NCI-H774 (cell line): ENCODE results near the gene SNX33.
"Not testable (repeated sequence)": the region's sequence is repeated elsewhere in the genome, so short reads cannot be mapped to it uniquely, and the experiment has no call there.

Experiments used
- DNase-seq: peaks from one replicate; lab custom pipeline; 2025; lab: John Stamatoyannopoulos, UW

Gene SNX33, protein sequence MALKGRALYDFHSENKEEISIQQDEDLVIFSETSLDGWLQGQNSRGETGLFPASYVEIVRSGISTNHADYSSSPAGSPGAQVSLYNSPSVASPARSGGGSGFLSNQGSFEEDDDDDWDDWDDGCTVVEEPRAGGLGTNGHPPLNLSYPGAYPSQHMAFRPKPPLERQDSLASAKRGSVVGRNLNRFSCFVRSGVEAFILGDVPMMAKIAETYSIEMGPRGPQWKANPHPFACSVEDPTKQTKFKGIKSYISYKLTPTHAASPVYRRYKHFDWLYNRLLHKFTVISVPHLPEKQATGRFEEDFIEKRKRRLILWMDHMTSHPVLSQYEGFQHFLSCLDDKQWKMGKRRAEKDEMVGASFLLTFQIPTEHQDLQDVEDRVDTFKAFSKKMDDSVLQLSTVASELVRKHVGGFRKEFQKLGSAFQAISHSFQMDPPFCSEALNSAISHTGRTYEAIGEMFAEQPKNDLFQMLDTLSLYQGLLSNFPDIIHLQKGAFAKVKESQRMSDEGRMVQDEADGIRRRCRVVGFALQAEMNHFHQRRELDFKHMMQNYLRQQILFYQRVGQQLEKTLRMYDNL

DNA sequence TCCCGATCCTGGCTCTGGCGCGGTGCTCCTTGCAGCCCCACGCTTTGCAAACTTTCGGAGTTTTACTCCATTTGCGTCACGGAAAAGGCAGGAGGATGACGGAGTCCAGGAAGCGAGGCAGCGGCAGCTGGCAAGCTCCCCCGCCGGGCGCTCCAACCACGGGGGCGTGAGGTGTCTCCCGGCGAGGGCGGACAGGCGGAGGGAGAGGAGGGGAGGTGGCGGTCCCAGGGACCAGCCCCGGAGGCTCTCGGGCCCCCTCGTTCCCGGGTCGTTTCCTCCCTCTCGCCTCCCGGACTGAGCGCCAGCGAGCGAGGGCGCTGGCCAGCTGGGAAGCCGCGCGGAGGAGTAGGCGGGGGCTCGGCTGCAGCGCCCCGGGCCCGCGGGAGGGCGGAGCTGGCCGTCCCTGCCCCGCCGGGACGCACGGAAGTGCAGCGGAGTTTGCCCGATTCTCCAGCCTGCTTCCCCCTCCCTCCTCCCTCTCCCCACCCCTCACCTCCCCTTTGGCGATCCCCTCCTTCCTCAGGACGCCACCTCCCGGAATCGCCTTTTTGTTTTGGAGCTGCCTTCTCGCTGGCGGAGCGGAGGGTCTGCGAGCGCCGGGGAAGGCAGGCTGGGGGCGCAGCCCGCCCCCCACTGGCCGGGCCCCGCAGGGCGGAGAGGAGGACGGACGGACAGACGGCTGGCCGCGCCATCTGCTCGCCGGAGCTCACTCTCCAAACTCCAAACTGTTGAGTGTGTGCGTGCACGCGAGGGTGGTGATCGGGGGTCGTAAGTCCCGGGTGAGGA lies at the start of gene SNX33:
SNX33 (plus strand) TSS at position 543 of the 786 bp plus-strand sequence. CDS start 1,191 bp downstream, outside the sequence.
- DNase-seq, result peak; percentile 47

DNA sequence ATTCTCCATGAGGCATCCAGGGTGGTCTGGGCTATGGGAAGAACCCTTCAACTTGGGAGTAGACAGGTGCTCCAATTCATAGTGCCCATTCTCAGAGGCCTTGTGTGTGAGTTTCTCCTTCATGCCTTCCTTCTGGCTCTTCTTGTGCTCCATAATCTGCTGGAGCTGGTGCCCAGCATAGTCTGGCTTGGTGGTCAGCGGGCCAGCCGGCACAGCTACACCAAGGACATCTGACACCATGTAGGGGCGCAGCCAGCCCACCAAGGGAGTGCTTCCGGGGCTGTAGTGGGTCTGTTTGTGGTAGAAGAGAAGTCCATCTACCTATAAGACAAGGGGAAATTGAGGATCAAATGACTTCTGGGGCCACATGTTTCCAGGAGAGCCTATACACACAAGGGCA lies 49.4 kb upstream of the SNX33 start:
- no peak for DNase-seq

DNA sequence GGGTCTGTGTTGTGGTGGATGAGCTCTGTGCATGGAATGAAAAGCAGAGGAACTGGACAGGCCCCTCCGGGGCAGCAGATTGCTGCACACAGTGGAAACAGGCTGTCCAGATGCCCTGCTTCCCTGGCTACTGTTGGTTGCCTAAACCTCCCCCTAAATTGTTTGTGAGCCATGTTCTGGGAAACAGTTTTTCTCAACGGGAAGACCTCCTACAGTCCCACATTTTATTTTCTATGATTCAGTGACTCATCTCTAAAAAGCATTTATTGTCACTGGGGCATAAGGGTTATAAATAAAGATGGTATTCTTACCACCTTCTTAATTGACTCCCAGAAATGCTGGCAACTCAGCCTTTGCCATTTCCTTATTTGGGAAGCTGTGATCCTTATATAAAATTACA lies 48.3 kb upstream of the SNX33 start:
- no peak for DNase-seq

DNA sequence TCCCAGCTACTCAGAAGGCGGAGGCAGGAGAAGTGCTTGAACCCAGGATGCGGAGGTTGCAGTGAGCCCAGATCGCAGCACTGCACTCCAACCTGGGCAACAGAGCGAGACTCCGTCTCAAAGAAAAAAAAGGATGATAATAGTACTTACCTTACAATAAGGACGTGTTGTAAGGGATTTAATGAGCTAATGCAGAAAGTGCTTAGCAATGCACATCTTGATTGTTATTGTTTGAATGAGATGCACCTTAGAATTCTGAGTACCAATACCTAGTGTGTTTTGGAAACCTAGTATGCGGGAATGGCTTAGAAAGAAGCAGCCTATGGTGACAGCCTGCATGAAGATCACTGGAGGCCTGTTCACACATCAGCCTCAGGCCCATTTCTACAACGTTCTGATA lies 41.7 kb upstream of the SNX33 start:
- DNase-seq, result no peak

DNA sequence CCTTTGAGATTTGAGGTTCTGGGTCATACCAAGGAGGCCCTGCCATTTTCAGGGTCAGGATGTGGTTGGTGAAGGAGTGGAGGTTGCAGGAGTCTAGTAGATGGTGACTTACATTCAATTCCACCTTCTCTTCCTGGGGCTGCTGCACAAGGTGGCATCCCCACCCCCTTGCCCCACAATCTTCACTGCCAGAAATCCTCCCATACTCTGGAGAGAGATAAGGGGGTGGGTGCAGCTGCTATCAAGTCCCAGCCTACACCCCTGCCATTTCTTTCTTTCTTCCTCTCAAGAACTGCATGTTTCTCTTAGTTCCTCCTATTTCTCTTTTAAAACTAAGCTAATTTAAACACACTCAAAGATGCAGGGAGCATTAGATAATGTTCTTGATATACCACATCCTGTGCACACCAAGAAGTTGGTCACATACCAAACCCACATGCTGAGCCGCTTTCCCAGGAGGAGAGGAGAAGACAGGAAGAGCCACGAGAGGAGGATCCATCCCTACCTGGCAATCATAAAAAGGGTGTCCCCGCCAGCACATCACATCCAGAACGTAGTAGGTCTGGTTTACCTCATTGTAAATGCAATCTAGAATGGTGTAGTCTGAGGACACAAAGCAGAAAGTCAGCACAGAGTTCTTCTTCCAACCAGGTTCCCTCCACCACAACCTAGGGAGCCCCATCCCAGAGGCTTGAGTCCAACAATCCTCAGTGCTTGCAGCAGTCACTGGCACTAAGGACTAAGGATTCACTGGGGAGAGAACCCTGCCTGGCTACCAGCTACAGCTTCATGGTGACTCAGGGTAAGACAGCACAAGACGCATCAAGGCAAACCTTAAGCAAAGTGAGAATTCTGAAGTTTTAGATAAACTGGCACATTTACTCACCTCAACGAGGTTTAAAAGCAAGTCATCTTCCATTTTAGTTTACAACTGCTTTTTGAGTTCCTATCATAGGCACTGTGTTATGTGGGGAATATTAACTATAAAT lies 40.7 kb upstream of the SNX33 start:
- DNase-seq, result no peak

DNA sequence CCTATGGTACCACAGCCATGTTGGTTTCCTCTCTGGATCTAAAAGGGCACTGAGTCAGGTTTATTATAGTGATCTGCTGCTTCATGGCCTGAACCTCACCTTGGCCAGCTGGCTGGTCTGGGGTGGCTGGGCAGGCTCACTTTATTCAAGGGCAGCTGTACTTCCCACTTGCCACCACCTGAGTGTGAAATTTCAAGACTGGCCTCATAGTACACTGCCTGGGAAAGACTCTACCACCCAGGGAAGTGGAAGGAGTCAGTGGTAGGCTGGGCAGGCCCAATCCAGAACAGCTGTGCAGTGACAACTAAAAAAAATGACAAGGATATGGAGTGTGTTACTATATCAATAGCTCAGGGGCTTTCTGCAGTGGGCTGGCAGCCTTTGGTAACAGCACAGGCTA lies 30.9 kb upstream of the SNX33 start:
- no peak for DNase-seq

DNA sequence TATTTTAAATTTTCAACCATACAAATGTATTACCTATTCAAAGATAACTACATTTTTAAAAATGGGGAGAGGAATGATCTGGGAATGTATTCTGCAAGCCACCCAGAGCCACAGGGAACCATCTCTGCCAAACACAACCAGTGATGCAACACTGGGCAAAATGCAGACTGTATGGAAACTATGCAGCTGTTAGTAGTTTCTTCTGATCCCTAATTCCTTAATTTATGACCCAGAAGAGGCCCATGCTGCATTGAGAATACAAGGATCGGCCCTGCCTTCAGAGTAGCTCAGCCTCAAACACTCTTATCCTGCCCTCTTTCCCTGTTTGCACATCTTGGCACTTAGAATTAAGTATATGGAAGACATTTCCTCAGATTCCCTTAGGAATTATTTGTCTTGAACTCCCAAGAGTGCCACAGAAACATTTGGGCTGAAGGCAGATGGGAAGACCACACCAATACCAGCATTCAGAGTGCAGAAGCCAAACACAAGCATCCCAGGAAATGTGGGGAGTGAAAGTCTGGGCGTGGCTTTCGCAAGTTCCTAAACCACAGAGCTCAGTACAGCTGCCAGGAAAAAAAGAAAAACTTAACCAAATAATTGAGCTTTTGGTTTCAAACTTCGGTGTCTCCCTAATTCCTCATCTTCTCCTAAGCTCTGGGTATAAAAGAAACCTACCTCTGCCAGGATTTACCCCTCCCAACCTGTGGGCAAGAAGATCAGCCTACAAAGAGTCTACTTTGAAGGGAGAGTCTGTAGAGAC lies 27.5 kb upstream of the SNX33 start:
- no peak for DNase-seq

DNA sequence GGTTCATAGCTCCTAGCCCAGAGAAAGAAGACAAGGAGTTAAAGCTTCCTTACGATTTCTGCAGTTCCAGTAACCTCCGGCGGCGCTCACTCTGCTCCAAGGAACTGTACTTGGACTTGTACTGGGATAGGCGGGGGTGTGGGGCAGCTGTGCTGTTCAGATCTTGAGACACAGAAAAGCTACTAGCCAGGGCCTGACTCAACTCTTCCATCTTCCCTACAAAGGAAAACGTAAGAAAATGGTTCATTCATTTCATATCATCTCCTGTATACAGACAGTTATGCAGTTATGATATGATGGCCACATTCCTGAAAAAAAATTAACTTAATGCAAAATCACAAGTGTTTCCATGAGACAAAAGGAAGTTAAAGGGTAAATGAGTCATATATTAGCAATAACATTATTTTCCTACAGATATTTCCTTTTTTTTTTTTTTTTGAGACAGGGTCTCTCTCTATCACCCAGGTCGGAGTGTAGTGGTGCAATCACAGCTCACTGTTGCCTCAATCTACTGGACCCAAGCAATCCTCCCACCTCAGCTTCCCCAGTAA lies 26.8 kb upstream of the SNX33 start:
- DNase-seq, result no peak

DNA sequence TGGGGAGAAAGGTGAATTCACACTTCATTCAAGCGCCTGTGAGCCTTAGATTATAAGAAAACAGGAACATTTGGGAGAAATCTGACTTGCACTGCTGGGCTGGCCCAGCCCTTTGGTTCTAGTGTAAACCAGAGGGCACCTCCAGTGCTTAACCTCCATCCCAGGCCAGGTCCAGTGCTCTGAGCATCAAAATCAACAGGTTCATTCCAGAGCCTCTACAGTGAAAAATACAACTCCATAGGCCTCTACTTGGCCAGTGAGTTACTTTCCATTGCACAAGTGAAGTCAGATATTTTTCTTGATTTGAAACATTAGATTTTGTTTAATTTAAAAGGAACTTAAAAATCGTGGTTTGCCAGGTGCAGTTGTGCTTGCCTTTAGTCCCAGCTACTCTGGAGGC lies 25.2 kb upstream of the SNX33 start:
- DNase-seq, result no peak

DNA sequence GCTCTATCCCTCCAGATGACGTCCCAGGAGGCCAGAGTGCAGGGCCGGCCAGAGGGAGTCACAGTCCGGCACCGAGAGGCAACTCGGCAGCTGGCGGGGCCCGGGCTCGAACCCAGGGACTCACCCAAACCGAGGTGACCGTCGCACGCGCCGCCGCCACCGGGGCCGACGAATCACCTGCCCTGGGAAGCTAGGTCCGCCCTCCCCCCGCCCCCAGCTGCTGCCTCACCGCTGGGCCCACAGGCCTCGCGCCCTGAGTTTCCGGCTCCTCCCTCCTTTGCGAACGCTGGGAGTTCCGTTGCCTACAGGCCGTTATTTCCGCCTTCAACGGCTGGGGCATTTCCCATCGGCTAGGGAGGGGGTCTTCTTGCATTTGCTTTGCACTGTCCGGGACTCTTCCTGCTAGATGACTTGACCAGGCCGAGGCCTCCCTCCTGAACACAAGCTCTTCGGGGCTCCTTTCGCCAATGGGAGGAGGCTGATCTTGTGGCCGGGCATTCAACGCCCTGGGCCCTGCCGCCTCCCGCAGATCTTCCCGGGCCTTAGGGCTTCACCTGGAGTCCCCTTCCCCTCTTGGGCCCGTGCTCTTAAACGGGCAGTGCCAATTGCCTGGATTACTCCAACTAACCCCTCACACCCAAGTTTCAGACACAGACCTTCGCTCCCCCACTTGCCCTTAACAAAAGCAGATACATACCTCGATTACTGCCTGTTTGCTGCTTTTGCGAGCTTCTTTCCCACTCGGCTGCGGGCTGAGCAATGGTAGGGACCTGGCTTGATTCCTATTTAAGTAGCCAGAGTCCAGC lies 22.0 kb upstream of the SNX33 start, which contains the start of gene SNUPN:
SNUPN (minus strand) TSS at position 184 of the 806 bp plus-strand sequence. CDS start 4,674 bp downstream, outside the sequence.
- DNase-seq, result peak; percentile 90

DNA sequence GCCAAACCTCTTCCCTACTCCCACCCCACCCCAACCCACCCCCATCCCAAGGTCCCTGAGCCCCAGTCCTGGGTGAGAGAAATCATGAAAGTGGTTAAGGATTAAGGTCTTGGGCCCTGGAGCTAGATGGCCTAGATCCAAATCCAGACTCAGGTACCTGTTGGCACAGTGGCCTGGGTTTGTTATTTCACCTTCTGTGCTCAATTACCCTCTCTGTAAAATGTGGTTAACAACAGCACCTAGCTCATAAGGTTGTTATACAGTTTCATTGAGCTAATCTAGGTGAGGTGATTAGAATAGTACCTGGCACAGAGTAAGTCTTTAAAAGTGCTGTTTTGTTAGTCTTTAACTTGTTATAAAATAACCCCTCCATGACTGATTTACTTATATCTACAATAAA lies 15.8 kb upstream of the SNX33 start:
- DNase-seq, result no peak

DNA sequence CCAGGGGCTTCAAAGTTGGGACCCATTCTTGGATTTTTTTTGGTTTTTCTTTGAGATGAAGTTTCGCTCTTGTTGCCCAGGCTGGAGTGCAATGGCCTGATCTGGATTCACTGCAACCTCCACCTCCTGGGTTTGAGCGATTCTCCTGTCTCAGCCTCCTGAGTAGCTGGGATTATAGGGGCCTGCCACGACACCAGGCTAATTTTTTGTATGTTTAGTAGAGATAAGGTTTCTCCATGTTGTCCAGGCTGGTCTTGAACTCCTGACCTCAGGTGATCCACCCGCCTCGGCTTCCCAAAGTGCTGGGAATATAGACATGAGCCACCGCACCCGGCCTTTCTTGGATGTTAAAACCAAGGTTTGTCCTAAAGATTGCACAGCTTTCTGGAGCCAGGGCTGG lies 13.8 kb upstream of the SNX33 start:
- DNase-seq, result not testable (repeated sequence)

DNA sequence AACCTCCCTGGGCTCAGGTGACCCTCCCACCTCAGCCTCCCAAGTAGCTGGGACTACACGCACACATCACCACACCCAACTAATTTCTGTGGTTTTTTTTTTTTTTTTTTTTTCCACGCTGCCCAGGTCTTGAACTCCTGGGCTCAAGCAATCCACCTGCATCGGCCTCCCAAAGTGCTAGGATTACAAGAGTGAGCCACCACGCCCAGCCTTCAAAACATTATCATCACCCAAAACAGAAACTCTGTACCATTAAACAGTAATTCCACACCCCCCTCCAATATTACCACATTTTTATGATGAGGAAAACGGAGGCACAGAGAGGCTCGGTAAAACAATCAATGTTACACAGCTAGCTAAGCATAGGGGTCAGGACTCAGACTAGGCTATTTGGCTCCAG lies 11.7 kb upstream of the SNX33 start:
- DNase-seq, result no peak

DNA sequence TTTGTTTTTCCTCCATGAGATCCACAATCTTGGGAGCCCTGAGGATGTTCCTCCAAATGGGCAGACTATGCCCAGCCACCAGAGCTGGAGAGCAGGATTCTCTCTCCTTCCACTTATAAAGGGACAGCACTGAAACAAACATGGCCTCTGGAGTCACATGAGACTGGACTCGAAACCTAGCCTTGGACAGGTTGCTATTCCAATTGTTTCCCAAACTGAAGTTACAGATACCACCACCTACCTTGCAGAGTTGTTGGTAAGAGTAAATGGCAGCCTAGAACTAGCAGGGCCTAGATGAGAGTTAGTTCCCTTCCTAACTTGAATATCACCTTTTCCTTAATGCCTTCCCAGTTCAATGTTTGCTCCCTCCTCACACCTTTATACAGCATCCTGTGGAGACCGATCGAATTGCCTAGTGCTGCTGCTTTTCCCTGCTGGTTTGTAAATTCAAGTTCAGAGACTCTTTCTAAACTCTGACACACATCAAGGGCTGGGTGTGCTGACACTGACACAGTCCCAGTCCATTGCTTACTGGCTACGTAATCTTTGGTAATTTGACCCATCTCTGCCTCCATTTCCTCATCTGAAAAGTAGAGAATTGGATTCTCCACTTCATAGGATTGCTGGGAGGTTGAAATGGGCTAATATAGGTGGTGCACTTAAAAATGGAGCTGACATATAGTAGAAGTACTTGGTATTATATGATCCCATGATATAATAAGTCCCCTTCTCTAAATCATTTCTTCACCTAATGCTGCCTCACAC lies 10.3 kb upstream of the SNX33 start:
- DNase-seq, result no peak

DNA sequence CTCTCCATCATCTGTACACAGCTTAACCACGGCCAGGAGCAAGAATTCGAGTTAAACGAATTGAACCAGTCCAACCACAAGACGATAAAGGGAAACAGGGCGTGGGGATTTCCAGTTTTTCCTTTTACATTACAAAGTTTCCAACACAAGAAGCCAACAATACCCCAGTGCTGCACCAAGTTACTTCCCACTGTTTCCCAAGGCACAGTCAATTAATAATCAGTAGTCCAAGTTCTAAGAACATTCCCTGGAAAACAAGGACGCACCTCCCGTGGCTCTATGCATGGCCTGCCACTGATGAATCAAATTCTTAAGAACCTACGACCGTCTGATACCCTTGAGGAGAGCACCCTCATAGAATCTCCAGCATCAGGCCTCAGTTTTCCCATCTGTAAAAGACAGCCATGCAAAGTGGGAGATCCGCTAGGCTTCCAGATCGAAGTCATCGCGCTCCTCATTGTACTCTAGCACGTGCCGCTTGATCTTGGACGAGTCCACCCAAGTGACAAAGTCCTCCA lies 8.5 kb upstream of the SNX33 start:
- no peak for DNase-seq

DNA sequence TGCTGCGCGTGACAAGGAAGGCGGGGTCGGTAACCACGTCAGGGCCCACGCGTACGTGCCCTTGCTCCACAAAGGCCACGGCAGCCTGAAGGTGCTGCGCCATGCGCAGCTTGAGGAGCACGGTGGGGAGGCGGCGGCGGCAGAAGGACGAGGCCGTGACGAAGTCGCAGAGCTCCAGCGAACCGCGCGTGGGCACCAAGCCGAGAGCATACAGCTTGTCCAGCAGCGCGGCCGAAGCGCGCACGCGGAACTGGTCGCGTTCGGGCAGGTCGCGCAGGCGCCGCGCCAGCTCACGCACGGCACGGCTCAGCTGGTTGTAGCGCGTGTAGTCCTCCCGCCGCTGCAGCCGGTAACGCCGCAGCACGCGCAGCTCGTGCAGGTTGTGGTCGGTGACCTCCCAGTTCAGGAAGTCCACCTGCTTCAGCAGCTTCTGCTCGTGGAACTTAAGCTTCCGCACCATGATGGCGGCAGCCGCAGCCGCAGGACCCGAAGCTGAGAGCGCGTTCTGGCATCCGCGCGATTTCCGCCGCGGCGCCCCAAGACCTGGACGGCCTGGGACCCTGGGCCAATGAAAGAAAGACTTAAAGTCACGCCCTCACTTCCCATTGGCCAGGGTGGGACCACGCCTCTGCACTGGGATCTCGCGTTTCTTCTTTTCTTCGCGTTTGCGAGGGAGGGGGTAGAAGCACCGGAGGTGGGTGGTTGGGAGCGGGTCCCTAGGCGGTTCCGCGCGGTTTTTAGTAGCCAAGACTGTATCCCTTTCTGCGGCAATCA lies 7.8 kb upstream of the SNX33 start, which contains the start of gene IMP3:
IMP3 (minus strand) TSS at position 516 of the 774 bp plus-strand sequence; CDS start at position 460, 56 bp downstream.
- DNase-seq, result peak; percentile 96

DNA sequence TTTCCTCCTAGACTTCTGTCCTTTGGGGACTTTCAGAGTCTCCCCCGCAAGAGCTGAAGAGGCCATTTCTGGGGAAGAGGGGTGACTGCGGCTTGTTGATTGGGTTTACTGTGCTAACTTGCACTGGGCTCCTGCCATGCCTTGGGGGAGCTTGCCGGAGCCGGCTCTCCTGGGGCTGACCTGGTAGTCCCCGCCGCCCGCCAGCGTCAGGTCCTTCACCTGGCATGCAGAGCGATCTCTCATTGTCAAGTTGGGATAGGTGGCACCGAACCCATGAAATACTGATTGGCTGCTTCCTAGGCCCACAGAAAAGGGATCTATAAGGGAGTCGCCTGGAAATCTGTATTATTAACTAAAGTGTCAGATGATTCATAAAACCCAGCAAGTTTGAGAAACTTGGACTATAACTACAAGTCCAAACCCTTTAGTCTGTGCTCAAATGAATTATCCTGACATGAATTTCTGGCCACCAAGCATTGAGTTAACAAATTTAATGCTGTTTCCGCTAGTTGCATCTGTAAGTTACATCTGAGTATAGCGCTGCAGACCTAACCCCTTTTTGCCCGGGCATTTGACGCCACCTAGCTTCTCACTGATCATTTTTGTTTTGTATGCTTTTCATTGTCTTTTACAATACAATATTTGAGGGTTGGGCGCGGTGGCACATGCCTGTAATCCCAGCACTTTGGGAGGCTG lies 7.1 kb upstream of the SNX33 start:
- peak; percentile 47 for DNase-seq
